ENCODE results near the gene MNT.

The MNT gene

GRCh38 chr17:2418572-2418971, 17.7 kb upstream of the MNT start:
- in situ Hi-C loops (cut with HindIII; ENCODE audit: low sequenced_read_pairs) = no loop called here

- in situ Hi-C loops (cut with HindIII; ENCODE audit: low sequenced_read_pairs) = no loop called here
Observed at GRCh38 chr17:2416010-2416734, 15.3 kb upstream of the MNT start.

DNA sequence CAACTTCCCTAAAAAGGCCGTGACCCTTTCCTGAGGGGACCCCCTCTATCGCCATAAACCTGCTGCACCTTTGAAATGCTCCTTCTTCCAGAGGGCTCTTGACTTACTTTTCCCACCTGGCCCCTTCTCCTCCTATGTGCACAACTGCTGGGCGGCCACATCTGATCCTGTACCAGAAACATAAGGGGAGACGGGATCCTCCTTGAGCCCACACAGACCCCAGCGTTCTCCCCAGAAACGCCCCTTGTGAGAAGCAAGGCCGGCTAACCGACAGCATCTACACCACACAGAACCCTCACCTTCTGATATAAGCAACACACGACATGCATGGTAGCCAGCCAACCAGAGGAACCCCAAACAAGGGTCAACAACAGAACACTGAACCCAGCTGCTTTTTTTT, 14.2 kb upstream of the MNT start:
- in situ Hi-C loops (cut with HindIII; ENCODE audit: low sequenced_read_pairs) = no loop called here

GRCh38 chr17:2414446-2415064, 13.7 kb upstream of the MNT start:
- in situ Hi-C loops (cut with HindIII; ENCODE audit: low sequenced_read_pairs) = no loop called here

DNA sequence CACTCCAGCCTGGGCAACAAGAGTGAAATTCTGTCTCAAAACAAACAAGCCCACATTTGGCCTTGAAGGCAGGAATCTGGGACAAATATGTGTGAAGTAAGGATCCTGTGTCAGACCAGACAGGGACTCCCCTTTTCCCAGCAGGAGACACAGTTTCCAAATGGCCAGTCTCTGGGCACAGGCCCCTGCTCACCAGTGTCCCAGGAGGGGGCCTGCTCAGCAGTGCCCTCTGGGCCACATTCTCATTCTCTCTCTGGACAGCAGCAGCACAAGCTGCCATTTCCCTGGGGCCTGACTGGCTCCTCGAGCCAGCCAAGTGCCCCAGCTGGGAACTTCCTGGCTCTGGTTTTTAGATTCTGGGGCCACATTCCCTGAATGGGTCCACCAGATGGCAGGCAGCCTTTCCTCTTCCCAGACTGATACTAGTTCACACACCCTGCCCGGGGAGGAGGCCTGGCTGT, 11.7 kb upstream of the MNT start:
- in situ Hi-C loops (cut with HindIII; ENCODE audit: low sequenced_read_pairs) = no loop called here

DNA sequence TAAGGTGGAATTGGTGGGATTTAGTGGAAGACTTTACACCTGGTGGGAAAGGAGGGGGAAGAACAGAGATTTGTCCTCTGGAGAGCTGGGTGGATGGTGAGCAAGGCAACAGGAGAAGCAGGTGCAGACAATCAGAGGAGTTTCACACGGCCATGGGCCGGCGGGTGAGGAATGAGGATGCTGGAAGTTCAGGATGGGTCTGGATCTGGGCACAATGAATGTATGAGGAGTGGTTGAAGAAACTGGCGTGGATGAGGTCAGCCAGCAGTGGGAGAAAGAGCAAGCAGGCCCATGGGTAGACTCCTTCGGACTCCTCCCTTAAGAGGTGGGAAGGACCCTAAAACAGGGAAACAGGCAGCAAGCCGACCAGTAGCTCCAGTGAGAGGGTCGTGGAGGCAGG, 10.1 kb upstream of the MNT start:
- in situ Hi-C loops (cut with HindIII; ENCODE audit: low sequenced_read_pairs) = no loop called here

DNA sequence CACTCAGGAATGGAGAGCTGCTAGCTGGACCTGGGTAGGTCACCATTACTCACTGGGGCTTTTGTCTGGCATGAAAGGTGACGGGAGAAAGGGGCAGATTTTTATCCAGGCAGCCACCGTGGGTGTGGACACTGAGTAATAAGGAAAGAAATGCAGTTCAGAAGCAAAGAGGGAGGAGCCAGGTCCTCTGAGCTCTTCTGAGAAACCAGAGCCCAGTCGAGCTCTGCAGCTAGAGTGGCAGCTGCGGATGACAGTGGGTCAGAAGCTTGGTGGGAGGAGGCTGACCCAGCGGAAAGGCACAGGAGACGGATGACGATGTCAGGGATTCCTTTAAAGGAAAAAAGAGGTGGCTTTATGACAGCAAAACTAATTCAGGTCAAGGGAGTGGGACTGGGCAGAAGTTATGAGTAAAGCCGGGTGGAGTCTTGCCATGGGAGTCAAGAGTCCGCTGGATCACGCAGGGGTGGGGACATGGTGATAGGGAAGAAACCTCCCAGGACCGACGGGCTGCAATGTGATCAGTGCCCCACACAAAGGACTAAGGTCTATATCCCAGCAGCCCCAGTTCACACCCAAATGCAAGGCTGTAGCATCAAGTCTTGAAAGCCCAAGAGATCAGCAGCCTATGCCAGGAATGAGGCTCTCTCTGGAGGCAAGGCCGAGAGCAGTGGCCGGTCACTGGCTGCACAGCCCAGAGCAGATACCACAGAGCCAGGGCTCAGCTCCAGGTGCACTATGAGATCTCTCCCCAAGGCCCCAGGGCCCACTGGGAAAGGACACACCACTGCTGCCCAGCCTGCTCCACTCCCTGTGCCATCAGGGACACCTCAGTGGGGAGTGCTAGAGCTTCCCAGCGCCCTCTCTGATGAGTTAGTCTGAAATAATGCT, 6.3 kb upstream of the MNT start:
- in situ Hi-C loops (cut with HindIII; ENCODE audit: low sequenced_read_pairs) = no loop called here

- in situ Hi-C loops (cut with HindIII; ENCODE audit: low sequenced_read_pairs) = no loop called here
Observed at GRCh38 chr17:2406271-2406902, 5.5 kb upstream of the MNT start.

GRCh38 chr17:2405247-2405926, 4.5 kb upstream of the MNT start:
- in situ Hi-C loops (cut with HindIII; ENCODE audit: low sequenced_read_pairs) = no loop called here

GRCh38 chr17:2403044-2403443, 2.2 kb upstream of the MNT start:
- in situ Hi-C loops (cut with HindIII; ENCODE audit: low sequenced_read_pairs) = no loop called here

DNA sequence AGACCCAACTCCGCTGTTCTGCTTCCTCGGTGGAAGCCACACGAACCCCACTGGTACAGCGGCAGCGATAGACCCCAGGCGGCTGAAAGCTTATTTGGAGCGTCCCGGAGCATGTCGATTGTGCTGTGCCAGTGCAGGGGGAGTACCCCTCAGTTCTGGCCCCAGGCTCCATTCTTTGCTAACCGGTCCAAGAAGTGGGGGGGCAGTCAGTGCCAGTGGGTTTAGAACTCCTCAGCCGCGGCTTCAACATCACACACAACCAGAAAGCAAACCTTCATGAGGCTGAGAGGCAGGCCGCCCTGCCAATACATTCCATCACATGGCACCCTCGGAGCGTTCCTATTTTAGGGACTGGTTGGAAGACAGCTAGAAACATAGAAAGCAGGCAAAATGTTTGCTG, 1.7 kb upstream of the MNT start:
- in situ Hi-C loops (cut with HindIII; ENCODE audit: low sequenced_read_pairs) = no loop called here

- in situ Hi-C loops (cut with HindIII; ENCODE audit: low sequenced_read_pairs) = no loop called here
Observed at GRCh38 chr17:2401426-2402221, 764 bp upstream of the MNT start.

DNA sequence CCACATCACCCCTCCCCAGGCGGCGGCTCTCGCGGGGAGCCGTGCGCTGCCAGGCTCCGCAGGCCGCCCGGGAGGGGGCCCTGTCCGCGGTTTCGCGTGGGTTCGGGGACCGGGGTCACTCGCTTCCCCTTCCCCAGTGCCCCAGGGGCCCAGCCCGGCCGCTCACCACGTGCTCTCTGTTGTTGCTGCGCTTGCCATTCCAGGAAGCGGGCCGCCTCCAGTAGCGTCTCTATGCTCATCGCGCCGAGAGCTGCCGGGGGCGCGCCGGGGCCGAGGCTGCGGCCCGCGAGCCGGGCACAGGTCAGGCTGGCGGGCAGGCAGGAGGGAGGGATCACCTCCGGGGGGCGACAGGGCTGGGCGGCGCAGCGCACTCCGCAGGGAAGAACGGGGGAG, 390 bp downstream of the MNT start:
- in situ Hi-C loops (cut with HindIII; ENCODE audit: low sequenced_read_pairs) = no loop called here

DNA sequence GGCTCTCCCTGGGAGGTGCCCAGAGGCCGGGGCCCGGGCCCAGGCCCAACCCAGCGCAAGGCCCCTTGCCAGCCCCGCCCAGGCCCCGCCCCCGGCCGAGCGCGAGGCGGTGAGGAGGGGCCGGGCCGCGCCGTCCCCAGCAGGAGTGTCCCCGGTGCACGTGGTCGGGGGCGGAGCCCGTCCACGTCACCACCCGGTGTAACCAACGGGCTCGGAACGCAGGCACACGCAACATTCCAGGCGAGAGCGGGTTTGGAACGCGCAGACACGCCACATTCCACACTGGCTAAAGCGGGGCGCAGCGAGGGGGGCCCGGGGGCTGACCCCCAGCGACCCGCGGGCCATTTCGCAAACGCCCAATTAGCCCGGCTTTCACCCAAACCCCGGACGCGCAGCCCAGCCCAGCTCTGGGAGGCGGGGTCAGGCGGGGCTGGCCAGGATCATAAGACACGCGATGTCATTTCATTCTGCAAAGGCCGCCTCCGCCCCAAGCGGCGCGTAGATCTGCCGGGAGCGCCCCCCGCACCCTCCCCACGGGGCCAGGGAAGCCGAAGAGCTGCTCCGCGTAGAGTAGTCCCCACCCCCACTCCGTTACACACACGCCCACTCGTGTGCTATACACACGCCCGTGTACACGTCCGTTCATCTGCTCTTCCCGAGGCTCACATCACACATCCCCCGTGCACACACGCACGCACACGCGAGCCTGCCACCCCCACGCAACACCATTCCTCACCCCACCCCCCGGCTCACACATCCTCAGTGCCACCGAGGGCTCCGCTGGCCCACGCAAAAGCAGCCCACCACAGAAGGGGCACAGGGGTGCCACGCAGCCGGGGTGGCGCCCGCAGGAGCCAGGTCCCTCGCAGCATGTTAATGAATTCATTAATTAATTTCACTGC, 1.0 kb downstream of the MNT start:
- in situ Hi-C loops (cut with HindIII; ENCODE audit: low sequenced_read_pairs) = no loop called here

GRCh38 chr17:2398655-2399571, 1.9 kb downstream of the MNT start:
- in situ Hi-C loops (cut with HindIII; ENCODE audit: low sequenced_read_pairs) = no loop called here

GRCh38 chr17:2398182-2398581, 2.7 kb downstream of the MNT start:
- in situ Hi-C loops (cut with HindIII; ENCODE audit: low sequenced_read_pairs) = no loop called here

DNA sequence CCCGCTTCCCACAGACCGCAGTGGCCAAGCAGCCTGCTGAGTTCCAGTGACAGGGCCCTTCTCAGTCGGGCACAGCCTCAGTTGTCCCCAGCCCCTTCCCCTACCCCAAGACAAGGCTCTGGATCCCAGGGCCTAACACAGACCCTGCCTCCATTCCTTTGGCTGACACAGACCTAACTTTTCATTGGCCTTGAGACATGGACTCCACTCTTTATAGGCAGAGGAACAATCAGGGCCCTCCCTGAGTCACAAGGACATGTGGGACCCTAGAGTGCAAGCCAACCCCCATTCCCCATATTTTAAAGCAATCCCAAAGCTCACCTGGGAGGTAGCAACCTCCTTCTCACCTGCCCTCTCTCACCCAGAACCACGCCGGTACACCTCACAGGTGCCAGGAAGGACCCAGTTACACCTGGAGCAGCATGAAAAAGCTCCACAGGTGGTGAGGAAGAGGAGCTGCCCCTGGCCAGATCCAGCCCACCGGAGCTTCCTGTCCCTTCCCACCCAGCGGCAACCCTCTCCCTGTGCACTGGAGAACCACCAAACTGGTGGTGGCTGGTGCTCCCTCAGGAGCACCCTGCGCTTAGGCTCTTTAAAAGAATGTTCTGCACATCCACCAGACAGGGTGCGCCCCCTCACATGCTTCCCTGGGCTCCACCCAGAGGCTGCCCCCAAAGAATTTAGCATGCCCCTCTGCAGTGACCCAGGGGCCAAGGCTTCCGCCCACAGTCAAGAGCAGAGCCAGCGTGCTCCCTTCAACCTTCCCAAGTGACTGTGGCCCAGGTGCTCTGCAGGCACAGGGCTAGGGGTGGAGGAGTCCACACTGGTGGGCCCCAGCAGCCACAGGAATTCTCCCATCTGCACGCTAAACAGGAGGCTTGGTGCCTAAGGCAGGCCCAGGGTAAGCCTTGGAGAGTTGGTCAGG, 3.4 kb downstream of the MNT start:
- in situ Hi-C loops (cut with HindIII; ENCODE audit: low sequenced_read_pairs) = no loop called here

Data from DLD1 (cell line).